Adipocyte (in vitro differentiated cells): ENCODE data around the gene NRBP1.

Experiments used
- DNase-seq: peaks from one replicate; pipeline ENCODE4 v3.0.0-alpha.2; 2015; ENCODE audit warnings: low read depth
- H3K27me3 ChIP-seq: replicated peaks from 2 replicates; pipeline ENCODE4 v1.7.0; 2013; ENCODE audit warnings: mild to moderate bottlenecking, low read length, moderate library complexity; ENCODE audit not compliant: control insufficient read depth, insufficient read depth
- H3K36me3 ChIP-seq: 2 replicates; pipeline ENCODE4 v1.7.0; 2013; ENCODE audit warnings: low read length, mild to moderate bottlenecking, moderate library complexity; ENCODE audit not compliant: control insufficient read depth, insufficient read depth, severe bottlenecking
- H3K4me1 ChIP-seq: 2 replicates; pipeline ENCODE4 v1.7.0; 2013; ENCODE audit warnings: mild to moderate bottlenecking, low read length, moderate library complexity; ENCODE audit not compliant: control insufficient read depth, insufficient read depth
- H3K4me3 ChIP-seq: 2 replicates; pipeline ENCODE4 v1.7.0; 2013; ENCODE audit warnings: mild to moderate bottlenecking, low read length, moderate library complexity
- H3K9ac ChIP-seq: 2 replicates; pipeline ENCODE4 v1.7.0; 2013; ENCODE audit warnings: mild to moderate bottlenecking, low read length, moderate library complexity
- H3K9me3 ChIP-seq: 2 replicates; pipeline ENCODE4 v1.7.0; 2013; ENCODE audit warnings: mild to moderate bottlenecking, low read length, moderate library complexity; ENCODE audit not compliant: control insufficient read depth

NRBP1 gene

GRCh38 chr2:27451095-27451494, 22.7 kb downstream of the NRBP1 start:
- Histone ChIP-seq H3K36me3 (peaks cover 65% of the 10 kb centered on the region), H3K9me3 (no peaks in the 10 kb centered on the region), H3K9ac (no peak overlapping the region), H3K4me1 (no peaks in the 10 kb centered on the region), H3K4me3 (no peak overlapping the region), H3K27me3 (no peaks in the 10 kb centered on the region)
- no peak for DNase-seq

- peaks cover 72% of the 10 kb centered on the region for H3K36me3 ChIP-seq
- DNase-seq = no peak
- no peak overlapping the region for H3K9ac ChIP-seq
- no peaks in the 10 kb centered on the region for H3K9me3 ChIP-seq
- no peak overlapping the region for H3K4me3 ChIP-seq
- no peaks in the 10 kb centered on the region for H3K4me1 ChIP-seq
- no peaks in the 10 kb centered on the region for H3K27me3 ChIP-seq
These were observed 25.5 kb downstream of the NRBP1 start for GRCh38 chr2:27453968-27454367.

DNA sequence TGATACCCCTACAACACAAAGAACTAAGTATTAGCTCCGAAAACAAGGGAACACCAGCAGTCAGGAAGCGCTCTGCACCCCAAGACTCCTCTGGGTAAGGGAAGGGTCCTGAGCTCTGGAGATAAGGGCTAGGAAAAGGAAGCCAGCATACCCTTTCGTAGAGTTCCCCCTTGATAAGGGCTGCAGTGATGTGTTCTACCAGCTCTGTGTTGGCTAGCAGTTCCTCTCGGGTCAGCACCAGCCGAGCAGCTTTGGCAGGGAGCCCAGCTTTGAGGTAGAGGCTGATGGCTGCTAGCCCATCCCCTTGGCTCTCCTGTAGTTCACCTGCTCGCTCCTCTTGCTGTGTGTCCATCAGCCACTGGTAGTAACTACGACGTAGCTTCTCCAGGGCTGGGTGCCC, 32.7 kb downstream of the NRBP1 start:
- no peak overlapping the region for H3K4me3 ChIP-seq
- no peaks in the 10 kb centered on the region for H3K27me3 ChIP-seq
- no peak overlapping the region for H3K9ac ChIP-seq
- DNase-seq = no peak
- H3K36me3 ChIP-seq = peaks cover 55% of the 10 kb centered on the region
- H3K4me1 ChIP-seq = no peaks in the 10 kb centered on the region
- no peaks in the 10 kb centered on the region for H3K9me3 ChIP-seq

DNA sequence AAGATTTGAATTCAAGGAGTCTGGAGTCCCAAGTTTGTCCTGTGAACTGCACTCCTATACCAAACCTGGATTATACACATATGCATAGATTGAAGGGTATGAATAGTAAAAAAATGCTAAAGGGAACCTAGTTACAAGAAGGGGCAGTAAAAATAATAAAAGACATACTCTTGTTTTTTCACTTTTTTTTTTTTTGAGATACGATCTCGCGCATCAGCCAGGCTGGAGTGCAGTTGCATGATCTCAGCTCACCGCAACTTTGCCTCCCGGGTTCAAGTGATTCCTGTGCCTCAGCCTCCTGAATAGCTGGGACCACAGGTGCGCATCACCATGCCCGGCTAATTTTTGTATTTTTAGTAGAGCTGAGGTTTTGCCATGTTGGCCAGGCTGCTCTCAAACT, 36.0 kb downstream of the NRBP1 start:
- Histone ChIP-seq H3K4me1 (no peaks in the 10 kb centered on the region), H3K36me3 (peaks cover 27% of the 10 kb centered on the region), H3K27me3 (no peaks in the 10 kb centered on the region), H3K9ac (no peak overlapping the region), H3K4me3 (no peak overlapping the region), H3K9me3 (no peaks in the 10 kb centered on the region)
- no peak for DNase-seq

DNA sequence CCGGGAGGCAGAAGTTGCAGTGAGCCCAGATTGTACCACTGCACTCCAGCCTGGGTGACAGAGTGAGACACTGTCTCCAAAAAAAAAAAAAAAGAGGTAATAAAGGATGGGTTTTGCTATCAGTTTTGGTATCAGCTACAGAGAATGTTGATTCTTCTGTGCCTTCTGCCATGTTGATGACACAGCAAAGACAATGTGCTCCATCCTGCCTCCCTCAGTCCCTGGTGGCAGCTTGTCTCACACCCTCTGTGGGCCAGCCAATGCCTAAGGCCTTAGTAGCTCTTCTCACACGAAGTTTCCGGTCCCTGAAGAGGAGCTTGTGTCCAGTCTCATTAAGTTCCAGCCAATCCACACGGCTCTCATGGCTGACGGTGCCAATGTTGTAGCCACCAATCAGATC, 43.5 kb downstream of the NRBP1 start:
- no peaks in the 10 kb centered on the region for H3K27me3 ChIP-seq
- H3K4me3 ChIP-seq = no peak overlapping the region
- peaks cover 51% of the 10 kb centered on the region for H3K36me3 ChIP-seq
- no peak for DNase-seq
- H3K9me3 ChIP-seq = no peaks in the 10 kb centered on the region
- no peaks in the 10 kb centered on the region for H3K4me1 ChIP-seq
- no peak overlapping the region for H3K9ac ChIP-seq

DNA sequence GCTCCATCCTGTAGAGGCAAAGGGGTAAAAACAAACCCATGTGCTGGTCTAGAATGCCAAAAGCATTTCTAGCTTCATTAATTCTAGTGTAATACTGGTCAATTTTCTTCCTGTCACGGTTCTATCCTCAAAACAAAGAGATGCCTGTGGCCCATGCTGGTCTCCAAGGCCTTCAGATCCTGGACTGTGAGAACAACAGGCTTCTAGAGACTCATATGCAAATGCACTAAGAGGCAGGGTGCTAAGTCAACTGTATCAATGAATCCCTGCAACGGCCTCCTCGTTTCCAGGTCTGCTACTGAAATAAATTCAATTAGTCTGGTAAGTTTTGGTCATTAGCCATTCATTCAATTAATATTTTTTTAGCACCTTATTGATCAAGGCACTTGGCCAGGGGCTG, 57.1 kb downstream of the NRBP1 start:
- no peaks in the 10 kb centered on the region for H3K9me3 ChIP-seq
- H3K4me1 ChIP-seq = peaks cover 8% of the 10 kb centered on the region
- peaks cover 35% of the 10 kb centered on the region for H3K36me3 ChIP-seq
- H3K4me3 ChIP-seq = no peak overlapping the region
- H3K9ac ChIP-seq = no peak overlapping the region
- DNase-seq = no peak
- no peaks in the 10 kb centered on the region for H3K27me3 ChIP-seq

DNA sequence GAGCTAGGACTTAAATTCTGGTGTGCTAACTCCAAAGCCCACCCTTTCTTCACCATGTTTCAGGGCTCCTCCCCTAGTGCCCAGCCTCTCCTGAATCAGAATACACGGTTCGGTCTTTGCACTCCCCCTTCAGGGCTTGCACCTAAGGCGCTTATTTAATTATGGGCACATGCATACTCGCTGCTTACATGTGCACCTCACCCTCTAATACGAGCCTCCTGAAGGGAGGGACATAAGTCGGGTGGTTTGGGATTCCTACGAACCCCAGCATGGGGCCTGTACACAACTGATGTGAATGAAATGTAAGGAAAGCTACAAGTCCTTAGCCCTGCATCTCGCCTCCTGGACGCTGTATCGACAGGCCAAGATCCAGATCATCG, 60.7 kb downstream of the NRBP1 start:
- H3K9ac ChIP-seq = peak overlapping the region; percentile 84
- H3K4me3 ChIP-seq = peak overlapping the region; percentile 86
- H3K36me3 ChIP-seq = peaks cover 35% of the 10 kb centered on the region
- no peaks in the 10 kb centered on the region for H3K9me3 ChIP-seq
- DNase-seq = peak; percentile 40
- H3K4me1 ChIP-seq = peaks cover 18% of the 10 kb centered on the region
- no peaks in the 10 kb centered on the region for H3K27me3 ChIP-seq

GRCh38 chr2:27489498-27490397, 61.3 kb downstream of the NRBP1 start, which contains the start of gene IFT172:
IFT172 (minus strand) TSS chr2:27489743; CDS start chr2:27489653, 90 bp downstream.
- Histone ChIP-seq H3K27me3 (no peaks in the 10 kb centered on the region), H3K36me3 (peaks cover 31% of the 10 kb centered on the region), H3K9ac (peak within 1 kb of the TSS; percentile 84), H3K4me1 (peaks cover 20% of the 10 kb centered on the region), H3K4me3 (peak within 1 kb of the TSS; percentile 86), H3K9me3 (no peaks in the 10 kb centered on the region)
- DNase-seq = peak; percentile 100
